SK-N-MC (cell line): ENCODE measurements around the gene PDZD2.

ENCODE experiments used
- EZH2 ChIP-seq: fragments of 200-600 bp; sonication (generic); IDR thresholded peaks from one replicate; pipeline ENCODE4 v1.6.1; 2017; ENCODE audit warnings: antibody characterized with exemption
- POLR2AphosphoS5 ChIP-seq: IDR thresholded peaks from 2 replicates; pipeline ENCODE4 v1.6.1; 2012; ENCODE audit warnings: mild to moderate bottlenecking, low read depth, low read length, borderline replicate concordance

DNA sequence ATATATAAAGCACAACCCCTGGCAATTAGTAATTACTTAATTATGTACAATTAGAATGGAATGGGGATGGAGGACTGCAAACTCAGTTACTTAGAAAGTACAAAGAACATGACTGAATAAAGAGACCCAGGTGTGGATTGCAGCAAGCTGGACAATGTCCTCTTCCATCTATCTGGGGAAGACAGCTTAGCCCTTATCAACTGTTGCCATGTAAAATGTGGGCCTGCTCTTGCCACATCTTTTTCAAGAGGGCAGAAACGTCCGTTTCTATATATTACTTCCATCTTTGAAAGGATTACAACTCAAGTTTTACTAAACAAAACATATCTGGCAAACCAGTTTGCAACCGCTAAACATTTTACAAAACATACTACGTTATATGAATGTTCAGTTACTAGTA lies 509.0 kb downstream of the PDZD2 start:
- TF ChIP-seq POLR2AphosphoS5, result no peak
- no peak for TF ChIP-seq EZH2
